ENCODE data around the gene NXPH1. TPM values are rescaled to one million over a fixed set of nuclear protein-coding genes. Genes with fewer than 3 reads are reported as not detected.

NXPH1 gene
- polyA plus RNA-seq, 1 experiment = not detected

GRCh38 chr7:8436965-8437364, 3.6 kb downstream of the NXPH1 start:
- no peak overlapping the region for H3K4me3 ChIP-seq (ENCODE audit: low read depth, low read length)

GRCh38 chr7:8437606-8438005, 4.2 kb downstream of the NXPH1 start:
- TF ChIP-seq CTCF (IDR thresholded peaks at IDR 0.05; ENCODE audit: insufficient read depth, low read depth, low read length) = no peak
- H3K36me3 ChIP-seq (ENCODE audit: control insufficient read depth, insufficient read depth, low read length) = no peaks in the 10 kb centered on the region
- no peak for DNase-seq (ENCODE audit: low read depth)
- CTCF ChIA-PET = no interaction called here
- H3K4me3 ChIP-seq (ENCODE audit: low read depth, low read length) = no peak overlapping the region
- POLR2A ChIA-PET = no interaction called here
- H3K27me3 ChIP-seq (ENCODE audit: control insufficient read depth, insufficient read depth, low read length) = peaks cover 8% of the 10 kb centered on the region

More at GRCh38 chr7:8436965-8437364, 3.6 kb downstream of the NXPH1 start:
- Histone ChIP-seq H3K27me3 (ENCODE audit: control insufficient read depth, insufficient read depth, low read length) (peaks cover 8% of the 10 kb centered on the region), H3K36me3 (ENCODE audit: control insufficient read depth, insufficient read depth, low read length) (no peaks in the 10 kb centered on the region)
- CTCF ChIA-PET = no interaction called here
- POLR2A ChIA-PET = no interaction called here
- TF ChIP-seq CTCF (IDR thresholded peaks at IDR 0.05; ENCODE audit: insufficient read depth, low read depth, low read length) = peak; percentile 35
- no peak for DNase-seq (ENCODE audit: low read depth)

GRCh38 chr7:8440670-8441069, 7.3 kb downstream of the NXPH1 start:
- DNase-seq (ENCODE audit: low read depth) = no peak
- POLR2A ChIA-PET = no interaction called here
- TF ChIP-seq CTCF (IDR thresholded peaks at IDR 0.05; ENCODE audit: insufficient read depth, low read depth, low read length) = no peak
- Histone ChIP-seq H3K4me3 (ENCODE audit: low read depth, low read length) (no peak overlapping the region), H3K27me3 (ENCODE audit: control insufficient read depth, insufficient read depth, low read length) (peaks cover 2% of the 10 kb centered on the region; the same call in 1 of the 2 replicates), H3K36me3 (ENCODE audit: control insufficient read depth, insufficient read depth, low read length) (no peaks in the 10 kb centered on the region)
- CTCF ChIA-PET = no interaction called here

GRCh38 chr7:8441106-8441965, 7.9 kb downstream of the NXPH1 start:
- no peak overlapping the region for H3K4me3 ChIP-seq (ENCODE audit: low read depth, low read length)
- ChIA-PET CTCF (no interaction called here), POLR2A (no interaction called here)
- no peak for TF ChIP-seq CTCF (IDR thresholded peaks at IDR 0.05; ENCODE audit: insufficient read depth, low read depth, low read length)
- H3K27me3 ChIP-seq (ENCODE audit: control insufficient read depth, insufficient read depth, low read length) = peaks cover 2% of the 10 kb centered on the region; the same call in 1 of the 2 replicates
- H3K36me3 ChIP-seq (ENCODE audit: control insufficient read depth, insufficient read depth, low read length) = no peaks in the 10 kb centered on the region
- no peak for DNase-seq (ENCODE audit: low read depth)

GRCh38 chr7:8442051-8442813, 8.8 kb downstream of the NXPH1 start:
- CTCF ChIA-PET = no interaction called here

More at GRCh38 chr7:8442051-8442813, 8.8 kb downstream of the NXPH1 start:
- Histone ChIP-seq H3K36me3 (ENCODE audit: control insufficient read depth, insufficient read depth, low read length) (no peaks in the 10 kb centered on the region), H3K4me3 (ENCODE audit: low read depth, low read length) (no peak overlapping the region), H3K27me3 (ENCODE audit: control insufficient read depth, insufficient read depth, low read length) (no peaks in the 10 kb centered on the region)
- POLR2A ChIA-PET = no interaction called here
- TF ChIP-seq CTCF (IDR thresholded peaks at IDR 0.05; ENCODE audit: insufficient read depth, low read depth, low read length) = no peak
- no peak for DNase-seq (ENCODE audit: low read depth)
